Mesothelial cell of epicardium (in vitro differentiated cells): ENCODE results near the gene SLAMF7. TPM values are rescaled to one million over a fixed set of nuclear protein-coding genes. Genes with fewer than 3 reads are reported as not detected.

ENCODE experiments used
- DNase-seq, 2 experiments: peaks; one replicate each; pipeline ENCODE4 v3.0.0; 2021; ENCODE audit warnings: low spot score in 2 of 2; ENCODE audit not compliant: unreplicated experiment in 2 of 2
- H3K27ac Mint-ChIP-seq: 2 replicates; pipeline ENCODE4 v1.8.0; 2021; ENCODE audit warnings: mixed read lengths
- H3K27me3 Mint-ChIP-seq: 2 replicates; pipeline ENCODE4 v1.8.0; 2021; ENCODE audit warnings: low read depth, mixed read lengths
- H3K36me3 Mint-ChIP-seq: 2 replicates; pipeline ENCODE4 v1.8.0; 2021; ENCODE audit warnings: mixed read lengths
- H3K4me1 Mint-ChIP-seq: 2 replicates; pipeline ENCODE4 v1.8.0; 2021; ENCODE audit warnings: mixed read lengths
- H3K4me3 Mint-ChIP-seq: 2 replicates; pipeline ENCODE4 v1.8.0; 2021; ENCODE audit warnings: mild to moderate bottlenecking, moderate library complexity, mixed read lengths
- H3K9me3 Mint-ChIP-seq: 2 replicates; pipeline ENCODE4 v1.8.0; 2021; ENCODE audit warnings: mixed read lengths
- total RNA-seq: library from RNA; stranded (reverse); gene quantifications from 3 replicates; pipeline ENCODE4 v1.2.1, GENCODE V29; 2021
- TF ChIP-seq, protein P1 (sequence below): fragments of 200-600 bp; sonication (generic); IDR thresholded peaks from one replicate; pipeline ENCODE4 v1.5.0; 2021; ENCODE audit warnings: antibody characterized with exemption; ENCODE audit not compliant: unreplicated experiment

SLAMF7 gene
- total RNA-seq, 1 donor from 2014 or later = not detected

DNA sequence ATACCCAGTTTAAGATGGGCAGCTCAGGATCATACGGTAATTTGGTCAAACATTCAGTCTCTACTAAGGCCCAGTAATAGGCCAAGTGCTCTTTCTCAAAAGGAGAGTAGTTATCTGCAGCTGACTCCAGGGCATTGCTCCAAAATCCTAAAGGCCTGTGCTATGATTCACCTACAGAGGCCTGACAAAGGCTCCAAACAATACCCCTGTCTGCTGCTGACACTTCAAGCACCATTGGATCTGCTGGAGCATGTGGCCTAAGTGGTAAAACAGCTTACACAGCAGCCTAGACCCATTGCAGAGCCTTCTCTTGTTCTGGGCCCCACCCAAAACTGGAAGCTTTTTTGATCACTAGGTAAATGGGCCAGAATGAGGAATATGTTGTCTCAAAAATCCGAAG is 22.8 kb downstream of the SLAMF7 start:
- Mint-ChIP-seq H3K9me3 (peaks cover 15% of the 10 kb centered on the region), H3K27ac (no peak overlapping the region), H3K36me3 (no peaks in the 10 kb centered on the region), H3K27me3 (no peaks in the 10 kb centered on the region), H3K4me3 (no peak overlapping the region), H3K4me1 (no peaks in the 10 kb centered on the region)
- TF ChIP-seq, protein P1, sequence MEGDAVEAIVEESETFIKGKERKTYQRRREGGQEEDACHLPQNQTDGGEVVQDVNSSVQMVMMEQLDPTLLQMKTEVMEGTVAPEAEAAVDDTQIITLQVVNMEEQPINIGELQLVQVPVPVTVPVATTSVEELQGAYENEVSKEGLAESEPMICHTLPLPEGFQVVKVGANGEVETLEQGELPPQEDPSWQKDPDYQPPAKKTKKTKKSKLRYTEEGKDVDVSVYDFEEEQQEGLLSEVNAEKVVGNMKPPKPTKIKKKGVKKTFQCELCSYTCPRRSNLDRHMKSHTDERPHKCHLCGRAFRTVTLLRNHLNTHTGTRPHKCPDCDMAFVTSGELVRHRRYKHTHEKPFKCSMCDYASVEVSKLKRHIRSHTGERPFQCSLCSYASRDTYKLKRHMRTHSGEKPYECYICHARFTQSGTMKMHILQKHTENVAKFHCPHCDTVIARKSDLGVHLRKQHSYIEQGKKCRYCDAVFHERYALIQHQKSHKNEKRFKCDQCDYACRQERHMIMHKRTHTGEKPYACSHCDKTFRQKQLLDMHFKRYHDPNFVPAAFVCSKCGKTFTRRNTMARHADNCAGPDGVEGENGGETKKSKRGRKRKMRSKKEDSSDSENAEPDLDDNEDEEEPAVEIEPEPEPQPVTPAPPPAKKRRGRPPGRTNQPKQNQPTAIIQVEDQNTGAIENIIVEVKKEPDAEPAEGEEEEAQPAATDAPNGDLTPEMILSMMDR = no peak
- no peak for DNase-seq

DNA sequence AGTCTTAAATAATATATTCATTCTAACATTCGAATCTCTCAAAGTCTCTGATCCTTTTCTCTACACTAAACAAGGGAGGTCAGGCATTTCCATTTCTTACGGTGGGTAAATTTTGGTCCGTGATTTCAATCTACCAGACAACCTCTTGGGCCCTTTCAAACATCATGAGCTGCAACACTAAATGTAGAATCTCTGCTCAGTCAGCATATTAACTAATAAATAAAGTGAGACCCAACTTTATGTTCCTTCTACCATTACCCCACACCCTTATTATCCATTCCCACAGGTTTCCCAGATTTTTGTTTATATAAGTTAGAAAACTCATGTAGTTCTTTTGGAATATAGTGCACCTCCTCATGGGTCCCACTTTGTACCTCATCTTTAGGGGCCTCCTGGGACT is 24.9 kb downstream of the SLAMF7 start:
- H3K27me3 Mint-ChIP-seq = no peaks in the 10 kb centered on the region
- H3K4me1 Mint-ChIP-seq = no peaks in the 10 kb centered on the region
- no peaks in the 10 kb centered on the region for H3K36me3 Mint-ChIP-seq
- no peak for DNase-seq
- H3K27ac Mint-ChIP-seq = no peak overlapping the region
- peaks cover 13% of the 10 kb centered on the region for H3K9me3 Mint-ChIP-seq
- TF ChIP-seq, protein P1 = no peak
- H3K4me3 Mint-ChIP-seq = no peak overlapping the region

DNA sequence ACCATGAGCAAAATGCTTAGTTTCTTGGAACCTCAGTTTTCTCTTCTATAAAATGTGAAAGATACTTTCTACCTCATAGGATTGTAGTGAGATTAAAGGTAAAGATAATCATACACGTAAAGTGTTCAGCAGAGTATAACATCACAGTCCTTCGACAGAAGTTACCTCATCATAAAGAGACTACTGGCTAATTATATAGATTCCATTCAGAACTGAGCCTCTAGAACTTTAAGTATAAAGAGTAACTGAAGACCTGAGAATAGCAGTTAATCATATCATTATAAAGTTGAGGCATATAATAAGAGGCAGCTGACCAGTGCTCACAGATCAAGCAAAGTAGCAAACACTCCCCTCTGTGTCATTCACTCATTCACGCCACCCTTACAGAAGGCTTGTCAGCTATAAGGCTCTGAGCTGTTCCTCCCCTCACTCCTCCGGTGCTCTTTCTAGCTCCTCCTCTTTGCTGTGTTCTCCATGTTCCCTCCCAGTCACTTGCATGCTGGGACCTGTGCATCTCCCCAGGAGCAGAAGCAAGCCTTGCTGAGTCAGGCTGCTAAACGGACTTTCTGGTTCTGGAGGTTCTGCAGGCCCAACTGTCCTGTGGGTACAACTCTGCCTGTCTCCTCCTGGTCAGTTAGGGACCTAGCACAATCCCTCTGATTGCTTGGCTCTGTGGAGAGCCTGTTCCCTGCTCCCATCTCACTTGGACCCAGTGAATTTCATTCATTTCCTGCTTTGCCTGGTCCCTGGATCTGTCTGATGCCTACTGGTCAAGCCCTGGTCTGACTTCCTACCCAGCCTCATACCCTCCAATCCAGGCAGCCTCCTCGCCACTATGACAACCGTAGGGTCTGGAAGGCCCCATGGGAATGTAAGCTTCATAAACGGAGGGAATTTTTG is 28.6 kb downstream of the SLAMF7 start:
- H3K36me3 Mint-ChIP-seq = no peaks in the 10 kb centered on the region
- H3K27ac Mint-ChIP-seq = no peak overlapping the region
- H3K4me3 Mint-ChIP-seq = no peak overlapping the region
- DNase-seq = no peak
- H3K4me1 Mint-ChIP-seq = no peaks in the 10 kb centered on the region
- no peaks in the 10 kb centered on the region for H3K27me3 Mint-ChIP-seq
- TF ChIP-seq, protein P1 = no peak
- H3K9me3 Mint-ChIP-seq = peaks cover 16% of the 10 kb centered on the region

DNA sequence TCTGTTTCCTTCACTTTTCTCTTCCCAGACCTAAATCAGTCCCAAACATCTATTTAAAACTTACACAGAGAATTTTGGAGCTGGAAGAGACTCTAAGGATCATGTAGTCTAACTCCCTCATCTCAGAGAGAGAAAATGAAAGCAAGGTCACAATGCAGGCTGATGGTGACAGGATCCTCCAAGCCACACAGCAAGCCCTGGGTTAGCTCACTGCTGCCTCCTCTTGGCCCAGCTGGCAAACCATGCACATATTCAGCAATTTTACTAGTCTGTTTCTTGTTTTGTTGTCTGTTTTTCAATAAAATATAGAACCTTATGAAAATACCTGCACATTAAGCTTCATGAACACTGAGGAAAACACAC is 29.2 kb downstream of the SLAMF7 start:
- H3K4me1 Mint-ChIP-seq = no peaks in the 10 kb centered on the region
- TF ChIP-seq, protein P1 = no peak
- no peaks in the 10 kb centered on the region for H3K27me3 Mint-ChIP-seq
- no peak overlapping the region for H3K27ac Mint-ChIP-seq
- no peaks in the 10 kb centered on the region for H3K36me3 Mint-ChIP-seq
- DNase-seq = no peak
- no peak overlapping the region for H3K4me3 Mint-ChIP-seq
- H3K9me3 Mint-ChIP-seq = peaks cover 16% of the 10 kb centered on the region

DNA sequence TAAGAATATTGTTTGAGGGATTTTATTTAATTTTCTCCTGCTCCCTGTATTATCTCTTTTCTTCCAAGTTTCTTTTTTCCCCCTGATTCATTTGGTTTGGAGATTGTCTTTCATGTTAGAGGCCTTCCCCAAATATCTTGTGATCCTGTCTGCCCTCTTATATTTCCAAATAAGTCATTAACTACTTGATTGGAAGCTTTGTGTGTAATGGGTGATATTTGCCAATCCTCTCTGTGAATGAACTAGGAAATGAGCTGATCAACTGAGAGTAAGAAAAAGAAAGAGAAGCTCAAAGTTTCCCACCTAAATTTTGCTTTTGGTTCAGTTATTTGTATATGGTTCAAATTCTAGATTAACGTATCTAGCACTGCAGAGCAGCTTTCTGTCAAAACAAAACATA is 33.3 kb downstream of the SLAMF7 start:
- no peak overlapping the region for H3K4me3 Mint-ChIP-seq

More for the DNA sequence above, 33.3 kb downstream of the SLAMF7 start:
- no peaks in the 10 kb centered on the region for H3K36me3 Mint-ChIP-seq
- peaks cover 8% of the 10 kb centered on the region for H3K9me3 Mint-ChIP-seq
- TF ChIP-seq, protein P1 = no peak
- no peak overlapping the region for H3K27ac Mint-ChIP-seq
- H3K27me3 Mint-ChIP-seq = no peaks in the 10 kb centered on the region
- DNase-seq = no peak
- peaks cover 16% of the 10 kb centered on the region for H3K4me1 Mint-ChIP-seq
